ENCODE results near the gene PCDHA1.
"Not testable (repeated sequence)": the region's sequence is repeated elsewhere in the genome, so short reads cannot be mapped to it uniquely, and the experiment has no call there.

The PCDHA1 gene

GRCh38 chr5:140796072-140796717, 10.3 kb downstream of the PCDHA1 start:
- not testable (repeated sequence) for H3K27me3 ChIP-seq (ENCODE audit: control insufficient read depth, insufficient read depth, low read length); H3K9ac ChIP-seq (ENCODE audit: low read length); H3K4me3 ChIP-seq (ENCODE audit: low read length); H3K4me1 ChIP-seq (ENCODE audit: control insufficient read depth, insufficient read depth, low read length); H3K9me3 ChIP-seq (ENCODE audit: control insufficient read depth, low read length); H3K36me3 ChIP-seq (ENCODE audit: control insufficient read depth, insufficient read depth, low read length)

DNA sequence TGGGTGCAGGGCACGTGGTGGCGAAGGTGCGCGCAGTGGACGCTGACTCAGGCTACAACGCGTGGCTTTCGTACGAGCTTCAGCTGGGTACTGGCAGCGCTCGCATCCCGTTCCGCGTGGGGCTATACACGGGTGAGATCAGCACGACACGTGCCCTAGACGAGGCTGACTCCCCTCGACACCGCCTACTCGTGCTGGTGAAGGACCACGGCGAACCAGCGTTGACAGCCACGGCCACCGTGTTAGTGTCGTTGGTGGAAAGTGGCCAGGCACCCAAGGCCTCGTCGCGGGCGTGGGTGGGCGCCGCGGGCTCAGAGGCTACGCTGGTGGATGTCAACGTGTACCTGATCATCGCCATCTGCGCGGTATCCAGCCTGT, 10.8 kb downstream of the PCDHA1 start:
- H3K9me3 ChIP-seq (ENCODE audit: control insufficient read depth, low read length) = no peaks in the 10 kb centered on the region
- H3K36me3 ChIP-seq (ENCODE audit: control insufficient read depth, insufficient read depth, low read length) = no peaks in the 10 kb centered on the region
- H3K9ac ChIP-seq (ENCODE audit: low read length) = no peak overlapping the region
- H3K27me3 ChIP-seq (ENCODE audit: control insufficient read depth, insufficient read depth, low read length) = no peaks in the 10 kb centered on the region
- H3K4me1 ChIP-seq (ENCODE audit: control insufficient read depth, insufficient read depth, low read length) = no peaks in the 10 kb centered on the region
- no peak overlapping the region for H3K4me3 ChIP-seq (ENCODE audit: low read length)

GRCh38 chr5:140800816-140801493, 15.0 kb downstream of the PCDHA1 start, which contains the start of gene PCDHA3:
Gene PCDHA3 (plus strand): TSS chr5:140801057.
- Histone ChIP-seq H3K4me3 (ENCODE audit: low read length) (no peak within 1 kb of the TSS), H3K27me3 (ENCODE audit: control insufficient read depth, insufficient read depth, low read length) (no peaks in the 10 kb centered on the region), H3K9me3 (ENCODE audit: control insufficient read depth, low read length) (no peaks in the 10 kb centered on the region), H3K9ac (ENCODE audit: low read length) (no peak within 1 kb of the TSS), H3K36me3 (ENCODE audit: control insufficient read depth, insufficient read depth, low read length) (no peaks in the 10 kb centered on the region), H3K4me1 (ENCODE audit: control insufficient read depth, insufficient read depth, low read length) (no peaks in the 10 kb centered on the region)

DNA sequence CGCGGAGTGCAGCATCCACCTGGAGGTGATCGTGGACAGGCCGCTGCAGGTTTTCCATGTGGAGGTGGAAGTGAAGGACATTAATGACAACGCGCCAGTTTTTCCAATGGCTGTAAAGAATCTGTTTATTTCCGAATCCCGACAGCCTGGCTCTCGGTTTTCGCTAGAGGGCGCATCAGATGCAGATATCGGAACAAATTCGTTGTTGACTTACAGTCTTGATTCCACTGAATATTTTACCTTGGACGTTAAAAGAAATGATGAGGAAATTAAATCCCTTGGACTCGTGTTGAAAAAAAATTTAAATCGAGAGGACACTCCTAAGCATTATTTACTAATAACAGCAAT, 15.5 kb downstream of the PCDHA1 start:
- Histone ChIP-seq H3K4me1 (ENCODE audit: control insufficient read depth, insufficient read depth, low read length) (no peaks in the 10 kb centered on the region), H3K4me3 (ENCODE audit: low read length) (no peak overlapping the region), H3K9me3 (ENCODE audit: control insufficient read depth, low read length) (no peaks in the 10 kb centered on the region), H3K27me3 (ENCODE audit: control insufficient read depth, insufficient read depth, low read length) (no peaks in the 10 kb centered on the region), H3K9ac (ENCODE audit: low read length) (no peak overlapping the region), H3K36me3 (ENCODE audit: control insufficient read depth, insufficient read depth, low read length) (no peaks in the 10 kb centered on the region)

DNA sequence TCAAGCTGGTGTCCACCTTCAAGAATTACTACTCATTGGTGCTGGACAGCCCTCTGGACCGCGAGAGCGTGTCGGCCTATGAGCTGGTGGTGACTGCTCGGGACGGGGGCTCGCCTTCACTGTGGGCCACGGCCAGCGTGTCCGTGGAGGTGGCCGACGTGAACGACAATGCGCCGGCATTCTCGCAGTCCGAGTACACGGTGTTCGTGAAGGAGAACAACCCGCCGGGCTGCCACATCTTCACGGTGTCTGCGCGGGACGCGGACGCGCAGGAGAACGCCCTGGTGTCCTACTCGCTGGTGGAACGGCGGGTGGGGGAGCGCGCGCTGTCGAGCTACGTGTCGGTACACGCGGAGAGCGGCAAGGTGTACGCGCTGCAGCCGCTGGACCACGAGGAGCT, 16.4 kb downstream of the PCDHA1 start:
- not testable (repeated sequence) for H3K9me3 ChIP-seq (ENCODE audit: control insufficient read depth, low read length); H3K36me3 ChIP-seq (ENCODE audit: control insufficient read depth, insufficient read depth, low read length); H3K4me3 ChIP-seq (ENCODE audit: low read length); H3K4me1 ChIP-seq (ENCODE audit: control insufficient read depth, insufficient read depth, low read length); H3K27me3 ChIP-seq (ENCODE audit: control insufficient read depth, insufficient read depth, low read length); H3K9ac ChIP-seq (ENCODE audit: low read length)

GRCh38 chr5:140802781-140803271, 16.9 kb downstream of the PCDHA1 start:
- Histone ChIP-seq H3K36me3 (ENCODE audit: control insufficient read depth, insufficient read depth, low read length) (no peaks in the 10 kb centered on the region), H3K4me3 (ENCODE audit: low read length) (no peak overlapping the region), H3K27me3 (ENCODE audit: control insufficient read depth, insufficient read depth, low read length) (no peaks in the 10 kb centered on the region), H3K4me1 (ENCODE audit: control insufficient read depth, insufficient read depth, low read length) (no peaks in the 10 kb centered on the region), H3K9me3 (ENCODE audit: control insufficient read depth, low read length) (no peaks in the 10 kb centered on the region), H3K9ac (ENCODE audit: low read length) (no peak overlapping the region)

- Histone ChIP-seq H3K9ac (ENCODE audit: low read length) (no peak within 1 kb of the TSS), H3K27me3 (ENCODE audit: control insufficient read depth, insufficient read depth, low read length) (no peaks in the 10 kb centered on the region), H3K4me3 (ENCODE audit: low read length) (no peak within 1 kb of the TSS), H3K4me1 (ENCODE audit: control insufficient read depth, insufficient read depth, low read length) (no peaks in the 10 kb centered on the region), H3K9me3 (ENCODE audit: control insufficient read depth, low read length) (no peaks in the 10 kb centered on the region), H3K36me3 (ENCODE audit: control insufficient read depth, insufficient read depth, low read length) (no peaks in the 10 kb centered on the region)
These were observed 21.2 kb downstream of the PCDHA1 start, which contains the start of gene PCDHA4 for GRCh38 chr5:140806834-140807775. Gene PCDHA4 (plus strand): TSS chr5:140807068.

DNA sequence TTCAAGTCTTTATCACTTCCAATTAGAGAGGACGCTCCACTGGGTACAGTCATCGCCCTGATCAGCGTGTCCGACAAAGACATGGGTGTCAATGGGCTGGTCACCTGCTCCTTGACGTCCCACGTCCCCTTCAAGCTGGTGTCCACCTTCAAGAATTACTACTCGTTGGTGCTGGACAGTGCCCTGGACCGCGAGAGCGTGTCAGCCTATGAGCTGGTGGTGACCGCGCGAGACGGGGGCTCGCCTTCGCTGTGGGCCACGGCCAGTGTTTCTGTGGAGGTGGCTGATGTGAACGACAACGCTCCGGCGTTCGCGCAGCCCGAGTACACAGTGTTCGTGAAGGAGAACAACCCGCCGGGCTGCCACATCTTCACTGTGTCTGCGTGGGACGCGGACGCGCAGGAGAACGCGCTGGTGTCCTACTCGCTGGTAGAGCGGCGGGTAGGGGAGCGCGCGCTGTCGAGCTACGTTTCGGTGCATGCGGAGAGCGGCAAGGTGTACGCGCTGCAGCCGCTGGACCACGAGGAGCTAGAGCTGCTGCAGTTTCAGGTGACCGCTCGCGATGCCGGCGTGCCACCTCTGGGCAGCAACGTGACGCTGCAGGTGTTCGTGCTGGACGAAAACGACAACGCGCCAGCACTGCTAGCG, 22.4 kb downstream of the PCDHA1 start:
- not testable (repeated sequence) for H3K9ac ChIP-seq (ENCODE audit: low read length); H3K27me3 ChIP-seq (ENCODE audit: control insufficient read depth, insufficient read depth, low read length); H3K4me3 ChIP-seq (ENCODE audit: low read length); H3K9me3 ChIP-seq (ENCODE audit: control insufficient read depth, low read length); H3K36me3 ChIP-seq (ENCODE audit: control insufficient read depth, insufficient read depth, low read length); H3K4me1 ChIP-seq (ENCODE audit: control insufficient read depth, insufficient read depth, low read length)

GRCh38 chr5:140808889-140809291, 22.9 kb downstream of the PCDHA1 start:
- H3K36me3 ChIP-seq (ENCODE audit: control insufficient read depth, insufficient read depth, low read length) = no peaks in the 10 kb centered on the region
- no peaks in the 10 kb centered on the region for H3K27me3 ChIP-seq (ENCODE audit: control insufficient read depth, insufficient read depth, low read length)
- no peaks in the 10 kb centered on the region for H3K4me1 ChIP-seq (ENCODE audit: control insufficient read depth, insufficient read depth, low read length)
- H3K4me3 ChIP-seq (ENCODE audit: low read length) = no peak overlapping the region
- no peak overlapping the region for H3K9ac ChIP-seq (ENCODE audit: low read length)
- H3K9me3 ChIP-seq (ENCODE audit: control insufficient read depth, low read length) = no peaks in the 10 kb centered on the region

DNA sequence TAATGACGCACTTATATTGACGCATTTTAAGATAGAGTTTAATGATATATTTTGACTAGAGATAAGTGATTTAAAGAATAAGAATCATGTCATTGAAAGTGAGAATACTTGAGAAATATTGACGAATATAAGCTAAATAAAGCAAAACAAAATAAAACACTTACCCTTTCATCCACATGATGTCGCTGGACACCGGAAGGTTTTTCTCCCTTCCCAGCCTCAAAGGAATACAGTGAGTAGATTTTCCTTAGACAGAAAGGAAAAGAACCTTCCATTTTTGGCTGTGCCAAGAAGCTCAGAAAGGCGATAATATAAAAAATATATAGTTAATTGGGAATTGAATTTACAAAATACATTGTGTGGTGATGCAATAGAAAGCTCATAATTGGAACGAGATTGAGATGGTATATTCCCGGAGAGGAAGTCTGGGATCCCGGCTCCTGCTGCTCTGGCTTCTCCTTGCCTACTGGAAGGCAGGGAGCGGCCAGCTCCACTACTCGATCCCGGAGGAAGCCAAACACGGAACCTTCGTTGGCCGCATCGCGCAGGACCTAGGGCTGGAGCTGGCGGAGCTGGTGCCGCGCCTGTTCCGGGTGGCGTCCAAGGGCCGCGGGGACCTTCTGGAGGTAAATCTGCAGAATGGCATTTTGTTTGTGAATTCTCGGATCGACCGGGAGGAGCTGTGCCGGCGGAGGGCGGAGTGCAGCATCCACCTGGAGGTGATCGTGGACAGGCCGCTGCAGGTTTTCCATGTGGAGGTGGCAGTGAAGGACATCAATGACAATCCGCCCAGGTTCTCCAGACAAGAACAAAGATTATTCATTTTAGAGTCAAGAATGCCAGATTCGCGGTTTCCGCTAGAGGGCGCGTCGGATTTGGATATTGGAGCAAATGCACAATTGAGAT, 35.7 kb downstream of the PCDHA1 start, which contains the start of gene PCDHA5:
Gene PCDHA5, plus strand, starts transcription at position 239 of the 906 bp plus-strand sequence.
- no peak within 1 kb of the TSS for H3K9ac ChIP-seq (ENCODE audit: low read length)
- H3K4me1 ChIP-seq (ENCODE audit: control insufficient read depth, insufficient read depth, low read length) = no peaks in the 10 kb centered on the region
- no peak within 1 kb of the TSS for H3K4me3 ChIP-seq (ENCODE audit: low read length)
- H3K36me3 ChIP-seq (ENCODE audit: control insufficient read depth, insufficient read depth, low read length) = no peaks in the 10 kb centered on the region
- no peaks in the 10 kb centered on the region for H3K9me3 ChIP-seq (ENCODE audit: control insufficient read depth, low read length)
- H3K27me3 ChIP-seq (ENCODE audit: control insufficient read depth, insufficient read depth, low read length) = no peaks in the 10 kb centered on the region

GRCh38 chr5:140822281-140822629, 36.3 kb downstream of the PCDHA1 start:
- H3K4me1 ChIP-seq (ENCODE audit: control insufficient read depth, insufficient read depth, low read length) = no peaks in the 10 kb centered on the region
- no peaks in the 10 kb centered on the region for H3K9me3 ChIP-seq (ENCODE audit: control insufficient read depth, low read length)
- H3K27me3 ChIP-seq (ENCODE audit: control insufficient read depth, insufficient read depth, low read length) = no peaks in the 10 kb centered on the region
- no peaks in the 10 kb centered on the region for H3K36me3 ChIP-seq (ENCODE audit: control insufficient read depth, insufficient read depth, low read length)
- H3K4me3 ChIP-seq (ENCODE audit: low read length) = no peak overlapping the region
- no peak overlapping the region for H3K9ac ChIP-seq (ENCODE audit: low read length)

Data from mucosa of stomach (tissue), 1 donor.